ENCODE measurements around the gene WNT3.
A peak's percentile ranks its signal among the peaks of the same experiment; 100 is the strongest.

Gene WNT3

GRCh38 chr17:46826116-46826515 lies 7.6 kb upstream of the WNT3 start:
- no CpG with 5 or more reads among the region's 1 CpG for WGBS (ENCODE audit: extremely low coverage, insufficient coverage, low lambda C conversion rate)
- no peak for DNase-seq
- no peak overlapping the region for H2AK5ac ChIP-seq (ENCODE audit: low read length)

DNA sequence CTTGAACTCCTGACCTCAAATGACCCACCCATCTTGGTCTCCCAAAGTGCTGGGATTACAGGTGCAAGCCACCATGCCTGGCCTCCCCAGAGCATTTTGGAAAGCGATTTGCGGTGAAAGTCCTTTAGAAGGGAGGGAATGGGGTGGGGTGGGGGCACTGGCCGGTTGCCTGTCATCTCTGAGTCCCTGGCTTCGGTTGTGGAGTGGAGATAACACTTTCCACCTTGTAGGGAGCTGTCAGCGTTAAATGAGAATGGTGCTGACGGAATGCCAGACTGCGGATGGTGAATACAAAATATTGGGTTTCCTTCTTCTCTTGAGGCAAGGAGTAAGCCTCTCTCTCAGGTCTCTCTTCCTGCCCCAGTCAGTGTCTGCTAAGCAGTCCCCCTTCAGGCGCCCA lies 5.2 kb upstream of the WNT3 start:
- Histone ChIP-seq H3K56ac (ENCODE audit: low read length) (peak overlapping the region; percentile 22), H2BK15ac (replicated peaks; ENCODE audit: low read depth) (no peak overlapping the region), H3K79me2 (ENCODE audit: control insufficient read depth, insufficient read depth, low read length) (peaks cover 2% of the 10 kb centered on the region), H3K79me1 (ENCODE audit: low read length) (no peaks in the 10 kb centered on the region), H3K9ac (ENCODE audit: low read length) (no peak overlapping the region), H3K4me2 (ENCODE audit: low read length) (no peak overlapping the region), H3K36me3 (ENCODE audit: control insufficient read depth, insufficient read depth, low read length) (no peaks in the 10 kb centered on the region), H2BK5ac (ENCODE audit: low read length) (no peak overlapping the region), H4K5ac (ENCODE audit: low read length) (no peak overlapping the region), H2AK5ac (ENCODE audit: low read length) (no peak overlapping the region), H3K23ac (ENCODE audit: low read length) (no peak overlapping the region), H3K18ac (ENCODE audit: low read length) (no peak overlapping the region), H3K4ac (ENCODE audit: low read depth, low read length) (no peak overlapping the region), H3K4me3 (ENCODE audit: low read length) (no peak overlapping the region), H3K4me1 (ENCODE audit: control insufficient read depth, low read depth, low read length) (peaks cover 13% of the 10 kb centered on the region), H2BK120ac (ENCODE audit: low read depth, low read length) (no peak overlapping the region), H4K8ac (ENCODE audit: low read depth, low read length) (no peak overlapping the region), H3K27ac (ENCODE audit: low read depth, low read length) (no peak overlapping the region), H3K27me3 (ENCODE audit: insufficient read depth, low read length, poor library complexity) (no peaks in the 10 kb centered on the region)
- no CpG with 5 or more reads among the region's 8 CpGs for WGBS (ENCODE audit: extremely low coverage, insufficient coverage, low lambda C conversion rate)
- DNase-seq = no peak

More at GRCh38 chr17:46826116-46826515, 7.6 kb upstream of the WNT3 start:
- Histone ChIP-seq H3K79me1 (ENCODE audit: low read length) (no peaks in the 10 kb centered on the region), H3K23ac (ENCODE audit: low read length) (no peak overlapping the region), H4K5ac (ENCODE audit: low read length) (no peak overlapping the region), H3K79me2 (ENCODE audit: control insufficient read depth, insufficient read depth, low read length) (no peaks in the 10 kb centered on the region), H3K27me3 (ENCODE audit: insufficient read depth, low read length, poor library complexity) (no peaks in the 10 kb centered on the region), H2BK5ac (ENCODE audit: low read length) (no peak overlapping the region), H3K4me1 (ENCODE audit: control insufficient read depth, low read depth, low read length) (peaks cover 5% of the 10 kb centered on the region), H3K27ac (ENCODE audit: low read depth, low read length) (no peak overlapping the region), H3K56ac (ENCODE audit: low read length) (no peak overlapping the region), H2BK15ac (replicated peaks; ENCODE audit: low read depth) (no peak overlapping the region), H3K4me3 (ENCODE audit: low read length) (no peak overlapping the region), H2BK120ac (ENCODE audit: low read depth, low read length) (no peak overlapping the region), H3K18ac (ENCODE audit: low read length) (no peak overlapping the region), H3K36me3 (ENCODE audit: control insufficient read depth, insufficient read depth, low read length) (no peaks in the 10 kb centered on the region), H3K9ac (ENCODE audit: low read length) (no peak overlapping the region), H4K8ac (ENCODE audit: low read depth, low read length) (no peak overlapping the region), H3K4ac (ENCODE audit: low read depth, low read length) (no peak overlapping the region), H3K4me2 (ENCODE audit: low read length) (no peak overlapping the region)

- Histone ChIP-seq H2BK5ac (ENCODE audit: low read length) (peak overlapping the region; percentile 62), H3K79me2 (ENCODE audit: control insufficient read depth, insufficient read depth, low read length) (peaks cover 12% of the 10 kb centered on the region), H3K27ac (ENCODE audit: low read depth, low read length) (peak overlapping the region; percentile 96), H3K36me3 (ENCODE audit: control insufficient read depth, insufficient read depth, low read length) (no peaks in the 10 kb centered on the region), H3K4me3 (ENCODE audit: low read length) (no peak overlapping the region), H3K9ac (ENCODE audit: low read length) (no peak overlapping the region), H3K27me3 (ENCODE audit: insufficient read depth, low read length, poor library complexity) (no peaks in the 10 kb centered on the region), H2BK15ac (replicated peaks; ENCODE audit: low read depth) (no peak overlapping the region), H2AK5ac (ENCODE audit: low read length) (no peak overlapping the region), H4K5ac (ENCODE audit: low read length) (no peak overlapping the region), H3K4me2 (ENCODE audit: low read length) (no peak overlapping the region), H2BK120ac (ENCODE audit: low read depth, low read length) (peak overlapping the region; percentile 39), H3K23ac (ENCODE audit: low read length) (no peak overlapping the region), H3K56ac (ENCODE audit: low read length) (peak overlapping the region; percentile 75), H3K18ac (ENCODE audit: low read length) (peak overlapping the region; percentile 34), H3K4ac (ENCODE audit: low read depth, low read length) (peak overlapping the region; percentile 77), H3K79me1 (ENCODE audit: low read length) (no peaks in the 10 kb centered on the region), H3K4me1 (ENCODE audit: control insufficient read depth, low read depth, low read length) (peaks cover 13% of the 10 kb centered on the region), H4K8ac (ENCODE audit: low read depth, low read length) (no peak overlapping the region)
- DNase-seq = no peak
- WGBS (ENCODE audit: extremely low coverage, insufficient coverage, low lambda C conversion rate) = no CpG with 5 or more reads among the region's 35 CpGs
Measured at GRCh38 chr17:46822388-46822921, 4.0 kb upstream of the WNT3 start.

GRCh38 chr17:46821482-46822387 lies 3.2 kb upstream of the WNT3 start:
- Histone ChIP-seq H3K4me3 (ENCODE audit: low read length) (no peak overlapping the region), H2BK120ac (ENCODE audit: low read depth, low read length) (peak overlapping the region; percentile 92), H3K4me1 (ENCODE audit: control insufficient read depth, low read depth, low read length) (peaks cover 13% of the 10 kb centered on the region), H2BK15ac (replicated peaks; ENCODE audit: low read depth) (no peak overlapping the region), H2BK5ac (ENCODE audit: low read length) (peak overlapping the region; percentile 100), H3K36me3 (ENCODE audit: control insufficient read depth, insufficient read depth, low read length) (no peaks in the 10 kb centered on the region), H3K23ac (ENCODE audit: low read length) (peak overlapping the region; percentile 16), H3K4ac (ENCODE audit: low read depth, low read length) (peak overlapping the region; percentile 93), H3K27ac (ENCODE audit: low read depth, low read length) (peak overlapping the region; percentile 96), H4K5ac (ENCODE audit: low read length) (no peak overlapping the region), H3K79me2 (ENCODE audit: control insufficient read depth, insufficient read depth, low read length) (peaks cover 19% of the 10 kb centered on the region), H4K8ac (ENCODE audit: low read depth, low read length) (no peak overlapping the region), H3K27me3 (ENCODE audit: insufficient read depth, low read length, poor library complexity) (no peaks in the 10 kb centered on the region), H3K18ac (ENCODE audit: low read length) (peak overlapping the region; percentile 71), H3K56ac (ENCODE audit: low read length) (peak overlapping the region; percentile 93), H3K4me2 (ENCODE audit: low read length) (peak overlapping the region; percentile 42), H2AK5ac (ENCODE audit: low read length) (peak overlapping the region; percentile 99), H3K79me1 (ENCODE audit: low read length) (no peaks in the 10 kb centered on the region), H3K9ac (ENCODE audit: low read length) (peak overlapping the region; percentile 92)
- WGBS (ENCODE audit: extremely low coverage, insufficient coverage, low lambda C conversion rate) = no CpG with 5 or more reads among the region's 31 CpGs
- DNase-seq = peak; percentile 89

GRCh38 chr17:46820592-46821450 lies 2.3 kb upstream of the WNT3 start:
- peak overlapping the region; percentile 71 for H3K18ac ChIP-seq (ENCODE audit: low read length)
- H3K4me2 ChIP-seq (ENCODE audit: low read length) = peak overlapping the region; percentile 72
- peak overlapping the region; percentile 96 for H3K27ac ChIP-seq (ENCODE audit: low read depth, low read length)
- H3K79me2 ChIP-seq (ENCODE audit: control insufficient read depth, insufficient read depth, low read length) = peaks cover 28% of the 10 kb centered on the region
- peaks cover 4% of the 10 kb centered on the region for H3K79me1 ChIP-seq (ENCODE audit: low read length)
- no CpG with 5 or more reads among the region's 13 CpGs for WGBS (ENCODE audit: extremely low coverage, insufficient coverage, low lambda C conversion rate)
- peak overlapping the region; percentile 100 for H2BK5ac ChIP-seq (ENCODE audit: low read length)
- peak; percentile 56 for DNase-seq
- peak overlapping the region; percentile 99 for H2AK5ac ChIP-seq (ENCODE audit: low read length)
- no peak overlapping the region for H3K4me3 ChIP-seq (ENCODE audit: low read length)
- H3K9ac ChIP-seq (ENCODE audit: low read length) = peak overlapping the region; percentile 92
- peak overlapping the region; percentile 68 for H4K5ac ChIP-seq (ENCODE audit: low read length)
- H3K23ac ChIP-seq (ENCODE audit: low read length) = peak overlapping the region; percentile 54
- H3K4ac ChIP-seq (ENCODE audit: low read depth, low read length) = peak overlapping the region; percentile 93
- H2BK15ac ChIP-seq (replicated peaks; ENCODE audit: low read depth) = no peak overlapping the region
- H4K8ac ChIP-seq (ENCODE audit: low read depth, low read length) = no peak overlapping the region
- H3K36me3 ChIP-seq (ENCODE audit: control insufficient read depth, insufficient read depth, low read length) = no peaks in the 10 kb centered on the region
- H3K56ac ChIP-seq (ENCODE audit: low read length) = peak overlapping the region; percentile 93
- peak overlapping the region; percentile 92 for H2BK120ac ChIP-seq (ENCODE audit: low read depth, low read length)
- no peaks in the 10 kb centered on the region for H3K27me3 ChIP-seq (ENCODE audit: insufficient read depth, low read length, poor library complexity)
- peaks cover 18% of the 10 kb centered on the region for H3K4me1 ChIP-seq (ENCODE audit: control insufficient read depth, low read depth, low read length)

Data from mesendoderm (in vitro differentiated cells).